HL-60 (cell line): ENCODE results near the gene GRWD1.

ENCODE experiments used
- CTCF ChIP-seq: IDR thresholded peaks from one replicate; pipeline ENCODE4 v1.5.1; 2011; ENCODE audit warnings: low read length, control low read depth, inconsistent platforms; ENCODE audit not compliant: insufficient read depth
- GABPA ChIP-seq: IDR thresholded peaks from 2 replicates; pipeline ENCODE4 v1.6.1; 2012; ENCODE audit warnings: low read depth
- POLR2AphosphoS5 ChIP-seq: IDR thresholded peaks from 2 replicates; pipeline ENCODE4 v1.6.1; 2012; ENCODE audit warnings: low read depth
- SPI1 ChIP-seq: IDR thresholded peaks from 2 replicates; pipeline ENCODE4 v1.6.1; 2012; ENCODE audit warnings: low read depth, mild to moderate bottlenecking, borderline replicate concordance
- TF ChIP-seq, protein P1 (sequence below): IDR thresholded peaks from 2 replicates; pipeline ENCODE4 v1.6.1; 2012; ENCODE audit warnings: low read depth; ENCODE audit not compliant: insufficient replicate concordance

DNA sequence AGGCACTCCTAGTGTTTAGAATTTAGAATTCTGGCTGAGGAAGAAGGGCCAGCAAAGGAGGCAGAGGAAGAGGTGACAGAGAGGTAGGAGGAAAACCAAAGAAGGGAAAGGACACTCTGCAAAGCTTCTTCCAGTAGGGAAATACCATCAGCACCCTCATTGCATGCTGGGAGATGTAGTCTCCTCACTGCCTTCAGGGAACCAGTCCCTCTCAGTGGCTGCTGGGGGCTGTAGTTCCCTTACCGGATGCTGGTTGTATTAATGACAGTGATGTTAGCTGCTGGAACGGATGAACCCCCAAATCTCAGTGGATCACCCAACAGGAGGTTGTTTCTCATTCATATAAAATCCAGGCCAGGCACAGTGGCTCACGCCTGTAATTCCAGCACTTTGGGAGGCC is 42.2 kb upstream of the GRWD1 start:
- TF ChIP-seq CTCF, result no peak
- TF ChIP-seq, protein P1, sequence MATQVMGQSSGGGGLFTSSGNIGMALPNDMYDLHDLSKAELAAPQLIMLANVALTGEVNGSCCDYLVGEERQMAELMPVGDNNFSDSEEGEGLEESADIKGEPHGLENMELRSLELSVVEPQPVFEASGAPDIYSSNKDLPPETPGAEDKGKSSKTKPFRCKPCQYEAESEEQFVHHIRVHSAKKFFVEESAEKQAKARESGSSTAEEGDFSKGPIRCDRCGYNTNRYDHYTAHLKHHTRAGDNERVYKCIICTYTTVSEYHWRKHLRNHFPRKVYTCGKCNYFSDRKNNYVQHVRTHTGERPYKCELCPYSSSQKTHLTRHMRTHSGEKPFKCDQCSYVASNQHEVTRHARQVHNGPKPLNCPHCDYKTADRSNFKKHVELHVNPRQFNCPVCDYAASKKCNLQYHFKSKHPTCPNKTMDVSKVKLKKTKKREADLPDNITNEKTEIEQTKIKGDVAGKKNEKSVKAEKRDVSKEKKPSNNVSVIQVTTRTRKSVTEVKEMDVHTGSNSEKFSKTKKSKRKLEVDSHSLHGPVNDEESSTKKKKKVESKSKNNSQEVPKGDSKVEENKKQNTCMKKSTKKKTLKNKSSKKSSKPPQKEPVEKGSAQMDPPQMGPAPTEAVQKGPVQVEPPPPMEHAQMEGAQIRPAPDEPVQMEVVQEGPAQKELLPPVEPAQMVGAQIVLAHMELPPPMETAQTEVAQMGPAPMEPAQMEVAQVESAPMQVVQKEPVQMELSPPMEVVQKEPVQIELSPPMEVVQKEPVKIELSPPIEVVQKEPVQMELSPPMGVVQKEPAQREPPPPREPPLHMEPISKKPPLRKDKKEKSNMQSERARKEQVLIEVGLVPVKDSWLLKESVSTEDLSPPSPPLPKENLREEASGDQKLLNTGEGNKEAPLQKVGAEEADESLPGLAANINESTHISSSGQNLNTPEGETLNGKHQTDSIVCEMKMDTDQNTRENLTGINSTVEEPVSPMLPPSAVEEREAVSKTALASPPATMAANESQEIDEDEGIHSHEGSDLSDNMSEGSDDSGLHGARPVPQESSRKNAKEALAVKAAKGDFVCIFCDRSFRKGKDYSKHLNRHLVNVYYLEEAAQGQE, result no peak
- TF ChIP-seq POLR2AphosphoS5, result no peak
- no peak for TF ChIP-seq GABPA
- no peak for TF ChIP-seq SPI1
